Neural crest cell (in vitro differentiated cells): ENCODE results near the gene PRRG2. TPM values are rescaled to one million over a fixed set of nuclear protein-coding genes. Genes with fewer than 3 reads are reported as not detected.
A peak's percentile ranks its signal among the peaks of the same experiment; 100 is the strongest.

ENCODE experiments used
- DNase-seq: peaks from one replicate; pipeline ENCODE4 v3.0.0; 2021; ENCODE audit warnings: low read depth, mixed read lengths, low spot score
- H3K27ac Mint-ChIP-seq: one replicate; pipeline ENCODE4 v1.8.0; 2021; ENCODE audit warnings: mild to moderate bottlenecking, mixed read lengths; ENCODE audit not compliant: unreplicated experiment
- H3K27me3 Mint-ChIP-seq: 2 replicates; pipeline ENCODE4 v1.8.0; 2021; ENCODE audit warnings: low read depth, mild to moderate bottlenecking, mixed read lengths
- H3K36me3 Mint-ChIP-seq: 2 replicates; pipeline ENCODE4 v1.8.0; 2021; ENCODE audit warnings: low read depth, mild to moderate bottlenecking, mixed read lengths
- H3K4me1 Mint-ChIP-seq: 2 replicates; pipeline ENCODE4 v1.8.0; 2021; ENCODE audit warnings: mixed read lengths
- H3K4me3 Mint-ChIP-seq: one replicate; pipeline ENCODE4 v1.8.0; 2021; ENCODE audit warnings: mild to moderate bottlenecking, mixed read lengths
- H3K9me3 Mint-ChIP-seq: 2 replicates; pipeline ENCODE4 v1.8.0; 2021; ENCODE audit warnings: mixed read lengths
- CTCF ChIP-seq: fragments of 200-600 bp; sonication (generic); conservative IDR thresholded peaks from 2 replicates; pipeline ENCODE4 v1.5.0; 2021; ENCODE audit warnings: antibody characterized with exemption, mild to moderate bottlenecking
- total RNA-seq: library from RNA; stranded (reverse); gene quantifications from 2 replicates; pipeline ENCODE4 v1.2.1, GENCODE V29; 2021

PRRG2 gene
- total RNA-seq, 1 donor from 2014 or later, result 1.0 TPM

- Mint-ChIP-seq H3K9me3 (no peaks in the 10 kb centered on the region), H3K36me3 (peaks cover 4% of the 10 kb centered on the region), H3K4me1 (no peaks in the 10 kb centered on the region), H3K27me3 (no peaks in the 10 kb centered on the region), H3K27ac (no peak overlapping the region), H3K4me3 (no peak overlapping the region)
- no peak for TF ChIP-seq CTCF
- no peak for DNase-seq
These were observed 21.7 kb upstream of the PRRG2 start for GRCh38 chr19:49559443-49559842.

- Mint-ChIP-seq H3K9me3 (no peaks in the 10 kb centered on the region), H3K4me3 (no peak overlapping the region), H3K27ac (no peak overlapping the region), H3K36me3 (peaks cover 4% of the 10 kb centered on the region), H3K4me1 (no peaks in the 10 kb centered on the region), H3K27me3 (no peaks in the 10 kb centered on the region)
- DNase-seq, result no peak
- no peak for TF ChIP-seq CTCF
These were observed 21.2 kb upstream of the PRRG2 start for GRCh38 chr19:49559928-49560327.

GRCh38 chr19:49560358-49560900, 20.7 kb upstream of the PRRG2 start:
- Mint-ChIP-seq H3K9me3 (no peaks in the 10 kb centered on the region), H3K4me3 (no peak overlapping the region), H3K27me3 (no peaks in the 10 kb centered on the region), H3K27ac (peak overlapping the region; percentile 27), H3K36me3 (peaks cover 4% of the 10 kb centered on the region), H3K4me1 (no peaks in the 10 kb centered on the region)
- DNase-seq, result no peak
- TF ChIP-seq CTCF, result no peak

- Mint-ChIP-seq H3K4me3 (no peak overlapping the region), H3K4me1 (no peaks in the 10 kb centered on the region), H3K27ac (no peak overlapping the region), H3K27me3 (no peaks in the 10 kb centered on the region), H3K36me3 (no peaks in the 10 kb centered on the region), H3K9me3 (no peaks in the 10 kb centered on the region)
- no peak for DNase-seq
- TF ChIP-seq CTCF, result no peak
These were observed 16.5 kb upstream of the PRRG2 start for GRCh38 chr19:49564616-49565045.

- DNase-seq, result no peak
- Mint-ChIP-seq H3K27me3 (no peaks in the 10 kb centered on the region), H3K9me3 (no peaks in the 10 kb centered on the region), H3K4me3 (no peak overlapping the region), H3K36me3 (no peaks in the 10 kb centered on the region), H3K4me1 (peaks cover 4% of the 10 kb centered on the region), H3K27ac (no peak overlapping the region)
- no peak for TF ChIP-seq CTCF
These were observed 15.9 kb upstream of the PRRG2 start for GRCh38 chr19:49565261-49565660.
